ENCODE data around the gene PI4KA. TPM values are rescaled to one million over a fixed set of nuclear protein-coding genes. Genes with fewer than 3 reads are reported as not detected.

The PI4KA gene
- total and polyA plus RNA-seq, 4 donors: 35.4 to 107 (median 50.3) TPM

GRCh38 chr22:20885017-20885556, 26.5 kb upstream of the PI4KA start:
- H3K27me3 ChIP-seq (ENCODE audit: control insufficient read depth in 3 of 3, insufficient read depth in 3 of 3, low read length in 2 of 3): no peaks in the 10 kb centered on the region
- DNase-seq: no peak
- TF ChIP-seq CTCF (IDR thresholded peaks at IDR 0.05; ENCODE audit: control extremely low read depth, extremely low read depth): no peak
- no peak for ATAC-seq (ENCODE audit: insufficient read depth, low FRiP score)
- 71 to 81% methylated on average over 8 of the region's 8 CpGs for WGBS, 2 donors
- peaks cover 8 to 39% (median 17%) of the 10 kb centered on the region in 4 donors for H3K36me3 ChIP-seq (ENCODE audit: control insufficient read depth in 4 of 4, insufficient read depth in 4 of 4, low read length in 4 of 4)
- peak overlapping the region in 1 of 2 donors; percentile 76 for H3K27ac ChIP-seq (ENCODE audit: low read depth in 1 of 2, low read length in 1 of 2)
- H3K9ac ChIP-seq (ENCODE audit: insufficient read depth in 1 of 2, low read length in 2 of 2): no peak overlapping the region
- H3K9me3 ChIP-seq (ENCODE audit: control insufficient read depth in 4 of 4, insufficient read depth in 3 of 4, low read length in 3 of 4): no peaks in the 10 kb centered on the region
- no peak overlapping the region for H3K4me3 ChIP-seq
- no peaks in the 10 kb centered on the region for H3K4me1 ChIP-seq (ENCODE audit: control insufficient read depth in 5 of 5, insufficient read depth in 5 of 5, low read length in 5 of 5)

- TF ChIP-seq CTCF (IDR thresholded peaks at IDR 0.05; ENCODE audit: control extremely low read depth, extremely low read depth): no peak
- ATAC-seq (ENCODE audit: insufficient read depth, low FRiP score) (no peak), DNase-seq (no peak)
- H3K36me3 ChIP-seq (ENCODE audit: control insufficient read depth in 4 of 4, insufficient read depth in 4 of 4, low read length in 4 of 4): peaks cover 8 to 39% (median 15%) of the 10 kb centered on the region in 4 donors
- H3K27ac ChIP-seq (ENCODE audit: low read depth in 1 of 2, low read length in 1 of 2): no peak overlapping the region
- H3K27me3 ChIP-seq (ENCODE audit: control insufficient read depth in 3 of 3, insufficient read depth in 3 of 3, low read length in 2 of 3): no peaks in the 10 kb centered on the region
- no peak overlapping the region for H3K9ac ChIP-seq (ENCODE audit: insufficient read depth in 1 of 2, low read length in 2 of 2)
- H3K9me3 ChIP-seq (ENCODE audit: control insufficient read depth in 4 of 4, insufficient read depth in 3 of 4, low read length in 3 of 4): no peaks in the 10 kb centered on the region
- WGBS, 2 donors: 81 to 88% methylated on average over 4 of the region's 4 CpGs
- H3K4me3 ChIP-seq: no peak overlapping the region
- H3K4me1 ChIP-seq (ENCODE audit: control insufficient read depth in 5 of 5, insufficient read depth in 5 of 5, low read length in 5 of 5): no peaks in the 10 kb centered on the region
These were observed 25.8 kb upstream of the PI4KA start for GRCh38 chr22:20884454-20884853.

- ATAC-seq (ENCODE audit: insufficient read depth, low FRiP score) (no peak), DNase-seq (no peak)
- H3K4me3 ChIP-seq: no peak overlapping the region
- H3K27ac ChIP-seq (ENCODE audit: low read depth in 1 of 2, low read length in 1 of 2): no peak overlapping the region
- H3K9ac ChIP-seq (ENCODE audit: insufficient read depth in 1 of 2, low read length in 2 of 2): no peak overlapping the region
- peaks cover 8 to 34% (median 13%) of the 10 kb centered on the region in 4 donors for H3K36me3 ChIP-seq (ENCODE audit: control insufficient read depth in 4 of 4, insufficient read depth in 4 of 4, low read length in 4 of 4)
- H3K9me3 ChIP-seq (ENCODE audit: control insufficient read depth in 4 of 4, insufficient read depth in 3 of 4, low read length in 3 of 4): no peaks in the 10 kb centered on the region
- WGBS, 2 donors: 91 to 93% methylated on average over 6 of the region's 6 CpGs
- no peaks in the 10 kb centered on the region for H3K27me3 ChIP-seq (ENCODE audit: control insufficient read depth in 3 of 3, insufficient read depth in 3 of 3, low read length in 2 of 3)
- H3K4me1 ChIP-seq (ENCODE audit: control insufficient read depth in 5 of 5, insufficient read depth in 5 of 5, low read length in 5 of 5): no peaks in the 10 kb centered on the region
- no peak for TF ChIP-seq CTCF (IDR thresholded peaks at IDR 0.05; ENCODE audit: control extremely low read depth, extremely low read depth)
These were observed 24.2 kb upstream of the PI4KA start for GRCh38 chr22:20882855-20883254.

Data from lung (tissue), 12 donors.